Neural cell (in vitro differentiated cells): Measurements from ENCODE around the gene DSCAM. TPM values are rescaled to one million over a fixed set of nuclear protein-coding genes. Genes with fewer than 3 reads are reported as not detected.
A peak's percentile ranks its signal among the peaks of the same experiment; 100 is the strongest.

Source experiments
- H2AFZ ChIP-seq: fragments of 200-600, 300-800 bp; sonication (generic), shearing (Covaris generic); 2 replicates; pipeline ENCODE4 v1.6.0; 2014; ENCODE audit warnings: low read depth, mild to moderate bottlenecking, antibody characterized with exemption, low read length, moderate library complexity
- H3F3A ChIP-seq: fragments of 200-600 bp; shearing (Covaris generic); 2 replicates; pipeline ENCODE4 v1.6.1; 2016; ENCODE audit warnings: mild to moderate bottlenecking, moderate library complexity, mixed read lengths, antibody characterized with exemption, low read length; ENCODE audit not compliant: insufficient read depth, poor library complexity, severe bottlenecking
- H3K27ac ChIP-seq: fragments of 200-600, 300-800 bp; sonication (generic), shearing (Covaris generic); 2 replicates; pipeline ENCODE4 v1.5.1; 2014; ENCODE audit warnings: mild to moderate bottlenecking, low read length, moderate library complexity
- H3K27me3 ChIP-seq: fragments of 300-800, 200-600 bp; sonication (generic), shearing (Covaris generic); 2 replicates; pipeline ENCODE4 v1.6.0; 2014; ENCODE audit warnings: mild to moderate bottlenecking, low read depth, low read length, moderate library complexity; ENCODE audit not compliant: insufficient read depth
- H3K36me3 ChIP-seq: fragments of 300-800, 200-600 bp; sonication (generic), shearing (Covaris generic); 2 replicates; pipeline ENCODE4 v1.5.1; 2014; ENCODE audit warnings: mild to moderate bottlenecking, antibody characterized with exemption, low read length, moderate library complexity; ENCODE audit not compliant: insufficient read depth
- H3K4me2 ChIP-seq: fragments of 300-800, 200-600 bp; sonication (generic), shearing (Covaris generic); 2 replicates; pipeline ENCODE4 v1.6.0; 2014; ENCODE audit warnings: mild to moderate bottlenecking, low read length
- H3K4me3 ChIP-seq: fragments of 300-800, 200-600 bp; sonication (generic), shearing (Covaris generic); 2 replicates; pipeline ENCODE4 v1.5.1; 2014; ENCODE audit warnings: mild to moderate bottlenecking, low read length, moderate library complexity
- H3K79me2 ChIP-seq: fragments of 200-600 bp; shearing (Covaris generic); replicated peaks from 2 replicates; pipeline ENCODE4 v1.6.0; 2014; ENCODE audit warnings: mild to moderate bottlenecking, low read length, moderate library complexity; ENCODE audit not compliant: insufficient read depth
- H3K9ac ChIP-seq: fragments of 300-800, 200-600 bp; sonication (generic), shearing (Covaris generic); 2 replicates; pipeline ENCODE4 v1.6.1; 2016; ENCODE audit warnings: mild to moderate bottlenecking, low read length, mixed read lengths
- H3K9me2 ChIP-seq: fragments of 200-600 bp; shearing (Covaris generic); 2 replicates; pipeline ENCODE4 v1.6.1; 2016; ENCODE audit warnings: mild to moderate bottlenecking, low read length, mixed read lengths; ENCODE audit not compliant: insufficient read depth
- H3K9me3 ChIP-seq: fragments of 200-600, 300-800 bp; sonication (generic), shearing (Covaris generic); 2 replicates; pipeline ENCODE4 v1.6.1; 2016; ENCODE audit warnings: mild to moderate bottlenecking, mixed run types, low read length, moderate library complexity, mixed read lengths
- H4K20me1 ChIP-seq: fragments of 200-600 bp; shearing (Covaris generic); 2 replicates; pipeline ENCODE4 v1.6.1; 2016; ENCODE audit warnings: mild to moderate bottlenecking, mixed run types; ENCODE audit not compliant: insufficient read depth
- CTCF ChIP-seq: fragments of 450-650 bp; IDR thresholded peaks from 2 replicates; pipeline ENCODE4 v1.5.1; 2014; ENCODE audit warnings: antibody characterized with exemption, mild to moderate bottlenecking, moderate library complexity; ENCODE audit not compliant: poor library complexity, severe bottlenecking
- EP300 ChIP-seq: fragments of 450-650 bp; conservative IDR thresholded peaks from 2 replicates; pipeline ENCODE4 v1.6.1; 2014; ENCODE audit warnings: antibody characterized with exemption, mild to moderate bottlenecking, moderate library complexity; ENCODE audit not compliant: poor library complexity, severe bottlenecking
- EZH2 ChIP-seq: fragments of 200-600, 300-800 bp; shearing (Covaris generic), sonication (generic); IDR thresholded peaks from 2 replicates; pipeline ENCODE4 v1.6.1; 2014; ENCODE audit warnings: antibody characterized with exemption, low read length, borderline replicate concordance, mild to moderate bottlenecking; ENCODE audit not compliant: insufficient read depth, poor library complexity, severe bottlenecking
- MXI1 ChIP-seq: fragments of 450-650 bp; conservative IDR thresholded peaks from 2 replicates; pipeline ENCODE4 v1.6.1; 2014; ENCODE audit warnings: antibody characterized with exemption, mild to moderate bottlenecking; ENCODE audit not compliant: poor library complexity, severe bottlenecking
- POLR2AphosphoS5 ChIP-seq: IDR thresholded peaks from 2 replicates; pipeline ENCODE4 v1.6.1; 2012
- RAD21 ChIP-seq: fragments of 450-650 bp; conservative IDR thresholded peaks from 2 replicates; pipeline ENCODE4 v1.6.1; 2014; ENCODE audit warnings: antibody characterized with exemption, mild to moderate bottlenecking, moderate library complexity
- REST ChIP-seq: IDR thresholded peaks from 2 replicates; pipeline ENCODE4 v1.6.1; 2012; ENCODE audit warnings: borderline replicate concordance
- SMC3 ChIP-seq: fragments of 450-650 bp; conservative IDR thresholded peaks from 2 replicates; pipeline ENCODE4 v1.6.1; 2014; ENCODE audit warnings: antibody characterized with exemption, mild to moderate bottlenecking, moderate library complexity; ENCODE audit not compliant: poor library complexity
- TAF1 ChIP-seq: IDR thresholded peaks from 2 replicates; pipeline ENCODE4 v1.6.1; 2012; ENCODE audit warnings: low read depth
- polyA plus RNA-seq: library from polyadenylated mRNA; depleted of rRNA; stranded (reverse); fragments of >200 nt; gene quantifications from 2 replicates; pipeline ENCODE4 v1.2.3, GENCODE V29; 2014

Gene DSCAM
- polyA plus RNA-seq, 1 donor from 2014 or later = 5.3 TPM

- Histone ChIP-seq H3K4me3 (peak overlapping the region; percentile 19), H3K36me3 (no peaks in the 10 kb centered on the region), H3K4me2 (peak overlapping the region; percentile 33), H3K9me2 (no peaks in the 10 kb centered on the region), H3K9me3 (no peaks in the 10 kb centered on the region), H3F3A (no peaks in the 10 kb centered on the region), H3K79me2 (no peaks in the 10 kb centered on the region), H4K20me1 (no peaks in the 10 kb centered on the region), H3K27me3 (no peaks in the 10 kb centered on the region), H2AFZ (no peak overlapping the region), H3K9ac (no peak overlapping the region), H3K27ac (peak overlapping the region; percentile 69)
- TF ChIP-seq EP300 (no peak), RAD21 (no peak), POLR2AphosphoS5 (no peak), SMC3 (no peak), REST (no peak), EZH2 (no peak), MXI1 (no peak), CTCF (no peak)
Measured at GRCh38 chr21:40461008-40461407, 385.9 kb downstream of the DSCAM start.

- H3K79me2 ChIP-seq = no peaks in the 10 kb centered on the region
- H3K27me3 ChIP-seq = no peaks in the 10 kb centered on the region
- H4K20me1 ChIP-seq = no peaks in the 10 kb centered on the region
- no peaks in the 10 kb centered on the region for H3K36me3 ChIP-seq
- H3K9ac ChIP-seq = no peak overlapping the region
- peaks cover 5% of the 10 kb centered on the region for H3F3A ChIP-seq
- H3K9me2 ChIP-seq = no peaks in the 10 kb centered on the region
- H2AFZ ChIP-seq = no peak overlapping the region
- no peaks in the 10 kb centered on the region for H3K9me3 ChIP-seq
- no peak overlapping the region for H3K4me2 ChIP-seq
- no peak overlapping the region for H3K27ac ChIP-seq
- H3K4me3 ChIP-seq = no peak overlapping the region
- TF ChIP-seq REST (no peak), CTCF (no peak), RAD21 (no peak), EZH2 (no peak), MXI1 (no peak), EP300 (no peak), POLR2AphosphoS5 (no peak), TAF1 (no peak), SMC3 (no peak)
Measured at GRCh38 chr21:40457741-40458140, 389.2 kb downstream of the DSCAM start.
